Measurements from ENCODE around the gene CCDC186.

CCDC186 gene

DNA sequence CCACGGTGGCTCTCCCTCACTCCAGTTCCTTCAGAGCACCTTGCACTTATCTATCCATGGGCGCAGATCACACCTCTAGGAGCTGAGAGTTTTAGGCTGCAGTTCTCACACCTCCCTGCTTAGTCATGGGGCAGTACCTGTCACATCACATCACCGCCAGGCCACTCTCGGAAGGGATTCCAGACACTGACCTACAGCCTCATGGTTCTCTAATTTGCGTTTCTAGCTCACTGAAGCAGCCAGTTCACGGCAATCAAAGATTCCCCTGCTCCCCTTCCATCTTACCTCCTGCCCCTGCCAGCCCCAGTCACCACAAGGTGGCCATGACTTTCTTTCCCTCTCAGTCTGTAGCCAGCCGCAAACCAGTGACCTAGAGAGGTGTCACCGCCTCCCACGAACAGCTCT, 96.2 kb downstream of the CCDC186 start:
- H3K4me3 ChIP-seq (ENCODE audit: low read length): no peak overlapping the region
- TF ChIP-seq, protein P1, sequence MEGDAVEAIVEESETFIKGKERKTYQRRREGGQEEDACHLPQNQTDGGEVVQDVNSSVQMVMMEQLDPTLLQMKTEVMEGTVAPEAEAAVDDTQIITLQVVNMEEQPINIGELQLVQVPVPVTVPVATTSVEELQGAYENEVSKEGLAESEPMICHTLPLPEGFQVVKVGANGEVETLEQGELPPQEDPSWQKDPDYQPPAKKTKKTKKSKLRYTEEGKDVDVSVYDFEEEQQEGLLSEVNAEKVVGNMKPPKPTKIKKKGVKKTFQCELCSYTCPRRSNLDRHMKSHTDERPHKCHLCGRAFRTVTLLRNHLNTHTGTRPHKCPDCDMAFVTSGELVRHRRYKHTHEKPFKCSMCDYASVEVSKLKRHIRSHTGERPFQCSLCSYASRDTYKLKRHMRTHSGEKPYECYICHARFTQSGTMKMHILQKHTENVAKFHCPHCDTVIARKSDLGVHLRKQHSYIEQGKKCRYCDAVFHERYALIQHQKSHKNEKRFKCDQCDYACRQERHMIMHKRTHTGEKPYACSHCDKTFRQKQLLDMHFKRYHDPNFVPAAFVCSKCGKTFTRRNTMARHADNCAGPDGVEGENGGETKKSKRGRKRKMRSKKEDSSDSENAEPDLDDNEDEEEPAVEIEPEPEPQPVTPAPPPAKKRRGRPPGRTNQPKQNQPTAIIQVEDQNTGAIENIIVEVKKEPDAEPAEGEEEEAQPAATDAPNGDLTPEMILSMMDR (IDR thresholded peaks at IDR 0.05; ENCODE audit: insufficient read depth, low read depth, low read length, missing control alignments): no peak

DNA sequence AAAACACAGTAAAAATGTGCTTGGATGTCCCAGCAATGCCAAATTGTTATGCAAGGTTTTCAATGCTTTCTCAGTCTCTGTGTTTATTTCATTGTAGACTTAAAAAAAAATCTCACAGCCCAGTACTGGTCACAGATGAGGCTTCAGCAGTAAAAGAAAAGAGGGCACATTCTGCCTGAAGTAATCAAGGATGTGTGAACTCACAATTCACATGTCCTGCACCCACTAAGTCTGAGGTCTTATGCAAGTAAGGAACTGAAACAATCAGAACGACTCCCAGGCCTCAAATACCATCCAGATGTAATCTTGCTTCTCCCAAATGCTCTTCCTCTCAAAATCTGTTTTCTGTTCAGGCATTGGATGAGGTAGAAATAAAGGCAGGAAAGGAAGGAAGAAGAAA, 96.7 kb downstream of the CCDC186 start:
- H3K4me3 ChIP-seq (ENCODE audit: low read length): no peak overlapping the region
- DNase-seq (ENCODE audit: low read depth): no peak
- TF ChIP-seq, protein P1 (IDR thresholded peaks at IDR 0.05; ENCODE audit: insufficient read depth, low read depth, low read length, missing control alignments): no peak

More for the DNA sequence above, 96.2 kb downstream of the CCDC186 start:
- no peak for DNase-seq (ENCODE audit: low read depth)

DNA sequence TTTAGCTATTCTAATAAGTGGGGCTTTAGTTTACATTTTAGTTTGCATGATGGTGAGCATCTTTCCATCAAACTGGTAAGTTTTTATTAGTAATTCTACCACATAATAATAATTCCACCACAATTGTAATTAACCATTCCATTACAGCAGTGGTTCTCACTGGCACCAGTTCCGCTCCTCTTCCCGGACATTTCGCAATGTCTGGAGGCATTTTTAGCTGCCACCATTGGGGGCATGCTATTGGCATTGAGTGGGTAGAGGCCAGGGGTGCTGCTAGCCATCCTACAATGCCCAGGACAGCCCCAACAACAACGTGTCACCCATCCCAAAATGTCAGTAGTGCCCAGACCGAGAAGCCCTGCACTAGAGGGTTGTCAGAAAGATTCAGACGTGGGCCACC, 98.9 kb downstream of the CCDC186 start:
- no peak for DNase-seq (ENCODE audit: low read depth)
- TF ChIP-seq, protein P1 (IDR thresholded peaks at IDR 0.05; ENCODE audit: insufficient read depth, low read depth, low read length, missing control alignments): no peak
- H3K4me3 ChIP-seq (ENCODE audit: low read length): no peak overlapping the region

DNA sequence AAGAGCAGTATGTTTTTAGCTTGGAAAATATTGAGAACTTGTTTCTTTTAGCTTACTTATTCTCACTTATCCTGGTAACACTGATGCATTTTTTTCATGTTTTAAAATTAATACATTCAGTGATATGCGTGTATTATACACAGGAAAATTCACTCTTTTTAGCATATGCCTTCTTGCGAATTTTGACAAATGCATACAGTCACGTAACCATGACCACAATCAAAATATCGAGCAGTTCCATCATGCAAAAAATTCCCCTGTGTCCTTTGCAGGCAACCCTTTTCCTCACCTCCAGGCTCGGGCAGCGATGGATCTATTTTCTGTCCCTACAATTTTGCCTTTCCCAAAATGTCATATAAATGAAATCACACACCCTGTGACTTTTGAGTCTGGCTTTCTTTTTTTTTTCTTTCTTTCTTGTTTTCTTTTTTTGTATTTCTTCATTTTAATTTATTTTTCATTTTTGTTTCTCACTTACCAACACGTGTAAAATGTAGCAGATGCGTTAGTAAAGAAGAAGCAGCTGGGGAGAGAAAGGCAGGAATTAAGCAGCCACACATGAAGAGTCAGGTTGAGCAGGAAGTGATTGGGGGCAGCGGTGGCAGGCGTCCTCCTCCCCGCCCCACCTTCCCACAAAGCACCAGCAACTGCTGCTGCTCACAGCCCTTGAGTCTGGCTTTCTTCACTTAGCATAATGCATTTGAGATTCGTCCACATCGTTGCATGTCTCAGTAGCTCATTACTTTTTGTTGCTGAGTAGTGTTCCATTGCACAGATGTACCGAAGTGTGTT, 100.4 kb downstream of the CCDC186 start:
- H3K4me3 ChIP-seq (ENCODE audit: low read length): no peak overlapping the region
- TF ChIP-seq, protein P1 (IDR thresholded peaks at IDR 0.05; ENCODE audit: insufficient read depth, low read depth, low read length, missing control alignments): no peak
- no peak for DNase-seq (ENCODE audit: low read depth)

DNA sequence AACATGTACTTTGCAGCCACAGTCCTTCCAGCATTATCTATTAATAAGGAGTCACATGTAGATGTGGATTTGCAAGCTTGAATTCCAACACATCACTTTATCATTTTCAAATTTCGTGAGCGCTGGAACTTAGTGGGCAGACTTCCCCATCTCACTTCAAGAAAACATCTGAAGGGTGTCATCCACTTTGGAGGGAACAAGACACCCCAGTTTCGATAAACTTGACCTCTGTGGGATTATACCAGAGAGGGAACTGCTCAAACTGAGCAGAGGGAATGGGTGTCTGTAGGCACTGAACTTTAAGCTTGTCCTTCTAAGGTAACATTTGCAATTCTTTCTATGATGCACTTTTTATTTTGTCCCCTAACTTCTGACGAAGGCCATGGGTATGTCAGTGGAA, 102.8 kb downstream of the CCDC186 start:
- TF ChIP-seq, protein P1 (IDR thresholded peaks at IDR 0.05; ENCODE audit: insufficient read depth, low read depth, low read length, missing control alignments): no peak
- no peak for DNase-seq (ENCODE audit: low read depth)
- H3K4me3 ChIP-seq (ENCODE audit: low read length): no peak overlapping the region

All from epithelial cell of esophagus (primary cell).